AG10803 (cell line): Measurements from ENCODE around the gene NLRP9.

Source experiments
- DNase-seq: peaks from one replicate; pipeline ENCODE4 v3.0.0; 2010; ENCODE audit warnings: low read depth
- H3K4me3 ChIP-seq: 2 replicates; pipeline ENCODE4 v1.5.1; 2011; ENCODE audit warnings: mild to moderate bottlenecking, low read length, control low read depth
- TF ChIP-seq, protein P1 (sequence below): conservative IDR thresholded peaks from 2 replicates; pipeline ENCODE4 v1.5.1; 2011; ENCODE audit warnings: mild to moderate bottlenecking, low read length, control low read depth, inconsistent platforms

Gene NLRP9

GRCh38 chr19:55675661-55676354, 62.4 kb downstream of the NLRP9 start:
- TF ChIP-seq, protein P1, sequence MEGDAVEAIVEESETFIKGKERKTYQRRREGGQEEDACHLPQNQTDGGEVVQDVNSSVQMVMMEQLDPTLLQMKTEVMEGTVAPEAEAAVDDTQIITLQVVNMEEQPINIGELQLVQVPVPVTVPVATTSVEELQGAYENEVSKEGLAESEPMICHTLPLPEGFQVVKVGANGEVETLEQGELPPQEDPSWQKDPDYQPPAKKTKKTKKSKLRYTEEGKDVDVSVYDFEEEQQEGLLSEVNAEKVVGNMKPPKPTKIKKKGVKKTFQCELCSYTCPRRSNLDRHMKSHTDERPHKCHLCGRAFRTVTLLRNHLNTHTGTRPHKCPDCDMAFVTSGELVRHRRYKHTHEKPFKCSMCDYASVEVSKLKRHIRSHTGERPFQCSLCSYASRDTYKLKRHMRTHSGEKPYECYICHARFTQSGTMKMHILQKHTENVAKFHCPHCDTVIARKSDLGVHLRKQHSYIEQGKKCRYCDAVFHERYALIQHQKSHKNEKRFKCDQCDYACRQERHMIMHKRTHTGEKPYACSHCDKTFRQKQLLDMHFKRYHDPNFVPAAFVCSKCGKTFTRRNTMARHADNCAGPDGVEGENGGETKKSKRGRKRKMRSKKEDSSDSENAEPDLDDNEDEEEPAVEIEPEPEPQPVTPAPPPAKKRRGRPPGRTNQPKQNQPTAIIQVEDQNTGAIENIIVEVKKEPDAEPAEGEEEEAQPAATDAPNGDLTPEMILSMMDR, result no peak
- peak overlapping the region; percentile 87 for H3K4me3 ChIP-seq
- DNase-seq, result no peak

DNA sequence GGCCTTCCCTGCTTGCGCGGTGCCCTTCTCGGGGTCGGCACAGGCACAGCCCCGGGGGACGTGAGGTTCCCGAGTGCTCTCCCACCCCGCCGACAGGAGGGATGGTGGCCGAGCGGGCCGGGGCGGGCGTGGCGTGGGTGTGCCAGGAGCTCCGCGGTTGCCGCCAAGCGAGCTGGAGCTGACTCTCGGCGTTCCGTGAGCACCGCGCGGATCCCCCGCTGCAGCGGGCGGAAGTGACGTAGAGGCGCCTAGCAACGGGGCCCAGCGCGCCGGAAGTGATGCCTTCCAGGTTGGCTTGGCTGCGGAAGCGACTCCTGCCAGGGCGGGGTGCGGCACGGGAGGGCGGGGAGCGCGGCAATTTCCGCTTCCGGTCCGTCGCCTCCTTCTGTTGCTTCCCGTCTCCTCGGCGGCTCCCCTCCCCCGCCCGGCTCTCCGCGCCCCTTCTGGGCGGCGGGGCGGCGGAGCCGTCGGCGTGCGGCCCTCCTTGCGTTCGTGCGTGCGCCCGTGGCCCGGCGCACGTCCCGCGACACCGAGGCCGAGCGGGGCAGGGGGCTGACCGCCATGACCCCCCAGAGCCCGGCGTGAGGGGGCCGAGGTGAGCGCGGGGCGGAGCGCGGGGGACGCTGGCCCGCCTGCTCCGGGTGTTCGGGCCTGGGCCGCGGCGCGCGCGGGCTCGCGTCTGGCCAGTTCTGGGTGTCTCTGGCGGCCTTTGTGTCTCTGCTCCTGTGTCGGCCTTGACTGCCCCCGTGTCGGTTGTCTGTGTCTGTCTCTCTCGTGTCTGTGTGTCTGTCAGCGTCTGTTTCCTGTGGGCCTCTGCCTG, 63.2 kb downstream of the NLRP9 start, which contains the start of gene EPN1:
Gene EPN1, plus strand, starts transcription at position 386 of the 820 bp plus-strand sequence. CDS start 3,402 bp downstream, outside the sequence.
- TF ChIP-seq, protein P1, result no peak; the same call in 1 of the 2 replicates
- peak; percentile 95 for DNase-seq
- H3K4me3 ChIP-seq, result peak within 1 kb of the TSS; percentile 87

DNA sequence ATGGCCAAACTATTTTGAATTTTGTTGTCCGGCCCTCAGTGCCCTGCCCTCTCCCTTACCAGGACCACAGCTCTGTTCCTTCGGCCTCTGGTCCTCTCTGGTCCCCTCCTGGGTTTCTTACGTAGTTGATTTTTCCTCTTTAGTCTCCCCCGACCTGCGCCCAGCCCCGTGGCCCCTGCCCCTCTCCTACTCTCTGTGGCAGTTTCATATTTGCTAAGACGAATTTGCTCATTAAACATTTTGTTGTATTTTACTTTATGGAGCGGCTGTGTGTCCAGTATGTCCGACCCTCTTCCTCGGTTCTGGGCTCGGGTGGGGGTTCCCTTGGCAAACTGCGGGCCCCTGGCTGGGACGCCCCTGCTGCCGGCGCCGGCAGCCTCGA, 63.8 kb downstream of the NLRP9 start:
- DNase-seq, result no peak

GRCh38 chr19:55673889-55674288, 64.3 kb downstream of the NLRP9 start:
- H3K4me3 ChIP-seq, result peak overlapping the region; percentile 87; the same call in 1 of the 2 replicates
- TF ChIP-seq, protein P1, result no peak
- DNase-seq, result no peak

More for the DNA sequence above, 63.8 kb downstream of the NLRP9 start:
- TF ChIP-seq, protein P1, result no peak
- H3K4me3 ChIP-seq, result peak overlapping the region; percentile 87

DNA sequence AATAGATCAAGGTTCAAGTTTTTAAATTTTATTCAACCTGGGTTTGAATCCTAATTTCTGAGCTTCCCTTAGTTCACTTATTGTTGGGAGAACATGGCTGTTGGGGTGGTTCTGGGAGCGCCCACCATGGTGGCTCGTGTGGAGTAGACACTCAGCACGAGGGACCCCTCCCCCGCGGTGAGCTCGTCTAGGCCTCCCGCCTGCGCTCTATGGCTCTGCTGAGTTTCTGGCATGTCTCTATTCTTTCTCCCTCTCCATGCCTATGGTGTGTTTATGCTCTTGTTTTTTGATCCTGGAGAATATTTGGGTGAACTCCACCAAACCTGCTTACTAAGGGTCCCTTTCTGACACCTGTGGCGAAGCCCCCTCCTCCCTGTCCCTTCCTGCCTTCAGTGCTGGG, 64.7 kb downstream of the NLRP9 start:
- DNase-seq, result no peak
- H3K4me3 ChIP-seq, result no peak overlapping the region
- TF ChIP-seq, protein P1, result no peak

DNA sequence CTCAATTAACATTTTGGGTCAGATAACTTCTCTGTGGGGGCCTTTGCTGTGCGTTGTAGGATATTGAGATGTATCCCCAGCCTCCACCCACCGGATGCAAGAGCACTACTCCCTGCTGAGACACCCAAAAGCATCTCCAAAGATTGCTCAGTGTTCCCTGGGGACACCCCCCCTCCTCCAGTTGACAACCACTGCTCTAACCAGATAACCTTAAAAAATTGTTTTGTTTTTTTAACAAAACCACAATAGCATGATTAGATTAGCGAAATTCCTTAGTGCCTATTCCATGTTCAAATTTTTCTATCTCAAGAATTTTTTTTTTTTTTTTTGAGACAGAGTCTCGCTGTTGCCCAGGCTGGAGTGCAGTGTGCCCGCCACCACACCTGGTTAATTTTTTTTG, 65.8 kb downstream of the NLRP9 start:
- TF ChIP-seq, protein P1, result no peak
- peak; percentile 14 for DNase-seq
- H3K4me3 ChIP-seq, result no peak overlapping the region
